HG02678 (cell line): ENCODE data around the gene UTP25.
"Not testable (repeated sequence)": the region's sequence is repeated elsewhere in the genome, so short reads cannot be mapped to it uniquely, and the experiment has no call there.

ENCODE experiments used
- ATAC-seq: cut with Tn5 transposase; IDR thresholded peaks from one replicate; pipeline ENCODE4 v1.9.1; 2021; ENCODE audit warnings: mild to moderate bottlenecking, moderate library complexity; ENCODE audit not compliant: unreplicated experiment

Gene UTP25

GRCh38 chr1:209827384-209828262 is at the start of gene UTP25:
TSS of gene UTP25 (plus strand) at chr1:209827972. CDS start at chr1:209828064, 92 bp downstream.
- peak; percentile 93 for ATAC-seq

DNA sequence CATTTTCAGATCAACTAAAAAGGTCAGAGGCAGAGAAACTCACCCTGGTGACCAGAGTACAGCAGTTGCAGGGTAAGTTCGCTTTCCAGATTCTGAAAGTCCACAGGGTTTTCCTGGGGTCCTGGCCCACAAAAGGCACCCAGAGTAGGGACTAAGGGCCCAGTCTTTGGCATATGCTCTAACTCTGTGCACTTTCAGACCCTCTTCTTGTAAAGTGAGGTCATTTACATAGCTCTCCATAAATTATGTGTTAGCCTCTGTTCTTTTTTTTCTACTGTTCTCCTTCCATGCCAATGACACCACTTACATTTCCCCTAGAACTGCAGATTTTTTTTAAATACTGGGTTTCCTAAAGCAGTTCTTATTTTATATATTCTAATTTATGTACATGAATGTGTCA is 49.7 kb upstream of the UTP25 start:
- ATAC-seq, result no peak

- no peak for ATAC-seq
Observed at GRCh38 chr1:209780268-209780667, 47.5 kb upstream of the UTP25 start.

GRCh38 chr1:209783386-209783785 is 44.4 kb upstream of the UTP25 start:
- ATAC-seq, result no peak

DNA sequence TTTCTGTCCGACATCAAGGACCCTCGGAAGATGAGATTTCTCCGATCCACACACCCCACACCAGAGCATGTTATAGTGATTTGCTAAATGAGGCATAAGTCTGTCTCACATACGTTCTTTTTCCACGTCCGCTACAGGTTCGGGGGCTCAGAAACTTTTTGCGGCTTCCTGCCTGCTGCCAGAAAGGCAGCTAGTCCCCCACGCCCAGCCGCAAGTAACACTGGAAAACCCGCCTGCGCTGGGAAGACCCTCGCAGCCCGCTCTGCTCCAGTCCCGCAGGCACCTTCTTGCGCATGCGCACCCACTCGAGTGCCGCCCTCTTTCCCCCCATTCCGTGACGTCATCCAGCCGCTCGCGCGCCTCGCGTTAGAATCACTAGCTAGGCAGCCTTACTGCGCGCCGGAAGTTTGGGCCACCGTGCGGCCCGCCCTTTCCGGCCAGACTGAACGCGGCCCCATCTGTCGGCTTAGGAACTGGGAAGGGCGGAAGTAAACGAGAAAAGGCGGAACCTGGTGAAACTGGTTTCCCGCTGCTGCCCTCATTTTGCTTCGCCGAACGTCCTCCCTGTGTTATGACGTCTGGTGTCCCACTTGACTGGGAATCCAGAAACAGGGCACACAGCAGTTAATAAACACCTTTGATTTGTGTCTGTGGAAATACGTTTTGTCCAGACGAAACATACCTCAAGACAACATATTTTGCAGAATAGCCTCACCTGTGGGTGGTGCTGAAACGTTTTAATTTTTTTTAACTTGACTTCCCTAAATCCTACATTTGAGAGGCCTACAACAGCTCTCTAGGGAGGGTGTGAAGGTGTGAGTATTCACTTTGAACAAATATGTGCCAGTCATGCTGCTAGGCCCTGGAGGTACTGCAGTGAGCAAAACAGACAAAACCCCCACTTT is 43.3 kb upstream of the UTP25 start, which contains the start of gene C1orf74:
Gene C1orf74, minus strand, starts transcription at position 295 of the 905 bp plus-strand sequence. CDS start 925 bp downstream, outside the sequence.
- ATAC-seq, result peak; percentile 99

DNA sequence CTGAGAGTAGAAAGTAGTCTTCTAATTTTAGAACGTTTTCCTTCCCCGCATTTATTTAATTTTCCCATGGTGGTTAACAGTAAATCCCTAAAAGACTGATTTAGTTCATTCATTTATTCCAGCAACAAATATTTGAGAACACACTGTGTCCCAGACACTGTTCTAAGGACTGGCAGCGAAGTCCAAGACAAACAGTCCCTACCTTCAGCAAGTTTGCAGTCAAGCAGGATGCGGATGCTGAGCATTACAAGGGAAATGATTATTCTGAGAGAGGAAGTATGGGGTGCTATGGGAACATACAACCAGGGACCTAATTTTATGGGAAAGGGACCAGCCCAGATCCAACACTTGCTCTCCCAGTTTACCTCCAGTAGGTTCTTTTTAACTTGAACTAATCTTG is 42.2 kb upstream of the UTP25 start:
- ATAC-seq, result no peak

- ATAC-seq, result no peak
Observed at GRCh38 chr1:209786146-209786545, 41.6 kb upstream of the UTP25 start.

GRCh38 chr1:209787551-209787950 is 40.2 kb upstream of the UTP25 start:
- no peak for ATAC-seq

- ATAC-seq, result no peak
Observed at GRCh38 chr1:209789245-209789644, 38.5 kb upstream of the UTP25 start.

- no peak for ATAC-seq
Observed at GRCh38 chr1:209790286-209791193, 37.2 kb upstream of the UTP25 start.

- no peak for ATAC-seq
Observed at GRCh38 chr1:209791920-209792319, 35.9 kb upstream of the UTP25 start.

DNA sequence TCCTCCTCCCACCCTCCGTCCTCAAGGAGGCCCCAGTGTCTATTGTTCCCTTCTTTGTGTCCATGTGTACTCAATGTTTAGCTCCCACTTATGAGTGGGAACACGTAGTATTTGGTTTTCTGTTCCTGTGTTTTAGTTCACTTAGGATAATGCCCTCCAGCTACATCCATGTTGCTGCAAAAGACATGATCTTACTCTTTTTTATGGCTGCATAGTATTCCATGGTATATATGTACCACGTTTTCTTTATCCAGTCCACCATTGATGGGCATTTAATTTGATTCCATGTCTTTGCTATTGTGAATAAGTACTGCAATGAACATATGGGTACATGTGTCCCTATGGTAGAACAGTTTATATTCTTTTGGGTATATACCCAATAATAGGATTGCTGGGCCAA is 34.1 kb upstream of the UTP25 start:
- ATAC-seq, result not testable (repeated sequence)

- ATAC-seq, result no peak
Observed at GRCh38 chr1:209797978-209798639, 29.7 kb upstream of the UTP25 start.

DNA sequence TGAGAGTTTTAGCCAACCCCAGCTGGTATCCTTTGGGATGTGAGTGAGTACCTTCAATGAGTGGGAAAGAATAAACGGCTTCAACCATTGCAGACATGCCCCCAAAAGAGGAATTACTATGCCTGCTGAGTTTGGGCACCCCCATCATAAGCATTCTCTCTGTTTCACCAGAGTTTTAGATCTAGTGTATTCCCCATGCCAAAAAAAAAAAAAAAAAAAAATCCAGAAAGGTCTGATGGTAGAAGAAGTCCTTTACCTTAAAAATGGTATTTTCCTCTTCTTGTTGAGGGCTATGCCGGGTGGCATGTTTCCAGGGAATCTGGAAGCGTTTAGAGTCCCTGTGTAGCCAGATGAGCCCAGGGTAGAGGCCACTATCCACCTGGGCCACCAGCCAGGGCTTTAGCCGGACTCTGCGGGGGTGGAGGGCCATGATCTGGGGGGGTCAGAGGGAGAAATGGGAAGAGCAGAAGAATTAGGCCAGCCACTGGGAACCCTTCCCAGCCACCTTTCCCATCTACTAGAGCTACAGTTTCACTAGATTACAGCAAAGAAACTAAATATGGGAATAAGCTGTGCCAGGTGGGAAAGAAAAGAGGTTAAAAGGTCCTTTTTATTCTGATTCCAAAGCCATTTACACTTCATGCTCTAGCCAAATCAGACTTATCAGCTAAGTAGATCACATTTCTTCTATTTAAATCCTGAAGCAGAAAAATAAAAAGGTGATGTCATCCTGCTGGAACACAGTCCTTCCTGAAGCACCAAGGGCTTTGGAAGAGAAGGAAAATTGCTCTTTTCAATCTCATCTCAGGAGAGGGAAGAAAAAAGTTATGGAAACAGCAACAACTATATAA is 26.6 kb upstream of the UTP25 start:
- ATAC-seq, result no peak

- ATAC-seq, result no peak
Observed at GRCh38 chr1:209802117-209802779, 25.5 kb upstream of the UTP25 start.

DNA sequence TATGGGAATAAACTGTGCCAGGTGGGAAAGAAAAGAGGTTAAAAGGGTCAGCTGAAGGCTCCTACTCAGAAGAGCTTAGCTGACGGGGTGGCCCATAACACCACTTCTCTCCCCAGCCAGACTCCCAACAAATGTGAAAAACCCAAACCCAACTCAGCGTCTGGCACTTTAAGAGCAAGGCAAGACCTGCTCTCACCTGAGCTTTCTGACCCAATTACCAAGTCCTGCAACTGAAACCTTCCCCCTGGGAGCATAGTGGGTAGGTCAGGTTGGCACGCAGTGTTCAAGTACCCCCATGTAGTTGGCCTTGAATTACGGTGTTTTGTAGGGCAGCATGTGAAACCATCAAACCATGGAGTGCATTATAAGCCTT is 25.0 kb upstream of the UTP25 start:
- no peak for ATAC-seq

DNA sequence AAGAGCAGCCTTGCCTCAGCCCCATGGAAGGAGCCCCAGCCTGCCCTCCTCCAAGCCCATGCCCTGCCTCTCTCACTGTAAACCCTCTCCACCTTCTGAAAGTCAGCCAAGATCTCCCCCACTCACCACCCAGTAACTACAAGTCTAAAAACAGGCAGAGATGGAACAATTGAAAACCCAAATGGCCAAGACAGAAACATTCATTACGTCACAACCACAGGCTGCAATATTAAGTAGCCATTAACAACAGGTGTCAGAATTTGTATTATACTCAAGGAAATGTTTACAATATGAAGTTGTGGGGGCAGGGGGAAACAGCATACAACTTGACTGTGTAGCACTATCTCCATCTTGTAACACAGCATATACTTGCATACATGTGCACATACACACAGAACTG is 24.2 kb upstream of the UTP25 start:
- no peak for ATAC-seq

DNA sequence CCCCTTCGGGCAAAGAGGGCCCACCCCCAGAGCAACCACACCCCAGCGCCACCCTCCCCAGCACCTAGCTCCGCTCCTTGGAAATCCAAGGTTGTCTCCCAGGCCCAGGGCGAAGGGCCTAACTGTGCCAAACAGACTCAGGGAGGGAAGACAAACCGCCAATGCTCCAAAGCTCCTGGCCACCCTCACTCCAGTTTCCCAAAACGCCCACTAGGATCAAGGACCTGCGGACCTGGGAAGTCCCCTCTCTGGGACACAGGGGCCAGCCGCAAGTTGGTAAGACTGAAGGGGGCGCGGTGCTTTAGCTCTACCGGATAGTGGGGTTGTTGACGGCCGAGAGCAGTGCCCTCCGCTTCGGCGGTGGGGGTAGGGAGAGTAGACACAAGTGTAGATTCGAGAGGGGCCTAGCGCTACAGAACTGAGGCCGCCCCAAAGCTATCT is 22.4 kb upstream of the UTP25 start:
- ATAC-seq, result no peak
